Measurements from ENCODE around the gene PFDN4.

DNA sequence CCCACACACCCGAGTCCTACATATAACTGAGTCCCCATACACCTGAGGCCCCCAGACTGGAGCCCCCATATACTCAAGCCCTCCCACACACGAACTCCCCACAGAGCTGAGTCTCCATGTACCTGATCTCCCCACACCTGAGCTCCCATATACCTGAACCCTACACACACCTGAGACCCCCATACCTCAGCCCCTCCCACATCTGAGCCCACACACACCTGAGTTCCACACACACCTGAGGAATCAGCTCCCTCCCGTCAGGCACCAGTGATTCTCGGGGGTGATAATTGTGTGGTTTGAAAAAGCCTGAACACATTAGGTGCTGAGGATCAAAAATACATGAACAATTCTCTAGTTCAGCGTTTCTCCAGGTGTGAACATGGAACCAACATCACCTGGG is 15.4 kb downstream of the PFDN4 start:
- TF ChIP-seq, protein P1, sequence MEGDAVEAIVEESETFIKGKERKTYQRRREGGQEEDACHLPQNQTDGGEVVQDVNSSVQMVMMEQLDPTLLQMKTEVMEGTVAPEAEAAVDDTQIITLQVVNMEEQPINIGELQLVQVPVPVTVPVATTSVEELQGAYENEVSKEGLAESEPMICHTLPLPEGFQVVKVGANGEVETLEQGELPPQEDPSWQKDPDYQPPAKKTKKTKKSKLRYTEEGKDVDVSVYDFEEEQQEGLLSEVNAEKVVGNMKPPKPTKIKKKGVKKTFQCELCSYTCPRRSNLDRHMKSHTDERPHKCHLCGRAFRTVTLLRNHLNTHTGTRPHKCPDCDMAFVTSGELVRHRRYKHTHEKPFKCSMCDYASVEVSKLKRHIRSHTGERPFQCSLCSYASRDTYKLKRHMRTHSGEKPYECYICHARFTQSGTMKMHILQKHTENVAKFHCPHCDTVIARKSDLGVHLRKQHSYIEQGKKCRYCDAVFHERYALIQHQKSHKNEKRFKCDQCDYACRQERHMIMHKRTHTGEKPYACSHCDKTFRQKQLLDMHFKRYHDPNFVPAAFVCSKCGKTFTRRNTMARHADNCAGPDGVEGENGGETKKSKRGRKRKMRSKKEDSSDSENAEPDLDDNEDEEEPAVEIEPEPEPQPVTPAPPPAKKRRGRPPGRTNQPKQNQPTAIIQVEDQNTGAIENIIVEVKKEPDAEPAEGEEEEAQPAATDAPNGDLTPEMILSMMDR (IDR thresholded peaks at IDR 0.05; ENCODE audit: poor library complexity, severe bottlenecking): no peak
- TF ChIP-seq RAD21 (conservative IDR thresholded peaks at IDR 0.05) (no peak), EP300 (conservative IDR thresholded peaks at IDR 0.05; ENCODE audit: poor library complexity, severe bottlenecking) (no peak), EZH2 (IDR thresholded peaks at IDR 0.05; ENCODE audit: borderline replicate concordance, insufficient read depth, low read length, poor library complexity, severe bottlenecking) (no peak), SMC3 (conservative IDR thresholded peaks at IDR 0.05; ENCODE audit: poor library complexity) (no peak), TAF1 (IDR thresholded peaks at IDR 0.05; ENCODE audit: low read depth) (no peak), MXI1 (conservative IDR thresholded peaks at IDR 0.05; ENCODE audit: poor library complexity, severe bottlenecking) (no peak)
- TF ChIP-seq, protein P2, sequence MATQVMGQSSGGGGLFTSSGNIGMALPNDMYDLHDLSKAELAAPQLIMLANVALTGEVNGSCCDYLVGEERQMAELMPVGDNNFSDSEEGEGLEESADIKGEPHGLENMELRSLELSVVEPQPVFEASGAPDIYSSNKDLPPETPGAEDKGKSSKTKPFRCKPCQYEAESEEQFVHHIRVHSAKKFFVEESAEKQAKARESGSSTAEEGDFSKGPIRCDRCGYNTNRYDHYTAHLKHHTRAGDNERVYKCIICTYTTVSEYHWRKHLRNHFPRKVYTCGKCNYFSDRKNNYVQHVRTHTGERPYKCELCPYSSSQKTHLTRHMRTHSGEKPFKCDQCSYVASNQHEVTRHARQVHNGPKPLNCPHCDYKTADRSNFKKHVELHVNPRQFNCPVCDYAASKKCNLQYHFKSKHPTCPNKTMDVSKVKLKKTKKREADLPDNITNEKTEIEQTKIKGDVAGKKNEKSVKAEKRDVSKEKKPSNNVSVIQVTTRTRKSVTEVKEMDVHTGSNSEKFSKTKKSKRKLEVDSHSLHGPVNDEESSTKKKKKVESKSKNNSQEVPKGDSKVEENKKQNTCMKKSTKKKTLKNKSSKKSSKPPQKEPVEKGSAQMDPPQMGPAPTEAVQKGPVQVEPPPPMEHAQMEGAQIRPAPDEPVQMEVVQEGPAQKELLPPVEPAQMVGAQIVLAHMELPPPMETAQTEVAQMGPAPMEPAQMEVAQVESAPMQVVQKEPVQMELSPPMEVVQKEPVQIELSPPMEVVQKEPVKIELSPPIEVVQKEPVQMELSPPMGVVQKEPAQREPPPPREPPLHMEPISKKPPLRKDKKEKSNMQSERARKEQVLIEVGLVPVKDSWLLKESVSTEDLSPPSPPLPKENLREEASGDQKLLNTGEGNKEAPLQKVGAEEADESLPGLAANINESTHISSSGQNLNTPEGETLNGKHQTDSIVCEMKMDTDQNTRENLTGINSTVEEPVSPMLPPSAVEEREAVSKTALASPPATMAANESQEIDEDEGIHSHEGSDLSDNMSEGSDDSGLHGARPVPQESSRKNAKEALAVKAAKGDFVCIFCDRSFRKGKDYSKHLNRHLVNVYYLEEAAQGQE (IDR thresholded peaks at IDR 0.05; ENCODE audit: borderline replicate concordance): no peak

Data from neural cell (in vitro differentiated cells).